ENCODE measurements around the gene TMEM37.

GRCh38 chr2:119387381-119388129 lies 44.1 kb upstream of the TMEM37 start:
- TF ChIP-seq, protein P1, sequence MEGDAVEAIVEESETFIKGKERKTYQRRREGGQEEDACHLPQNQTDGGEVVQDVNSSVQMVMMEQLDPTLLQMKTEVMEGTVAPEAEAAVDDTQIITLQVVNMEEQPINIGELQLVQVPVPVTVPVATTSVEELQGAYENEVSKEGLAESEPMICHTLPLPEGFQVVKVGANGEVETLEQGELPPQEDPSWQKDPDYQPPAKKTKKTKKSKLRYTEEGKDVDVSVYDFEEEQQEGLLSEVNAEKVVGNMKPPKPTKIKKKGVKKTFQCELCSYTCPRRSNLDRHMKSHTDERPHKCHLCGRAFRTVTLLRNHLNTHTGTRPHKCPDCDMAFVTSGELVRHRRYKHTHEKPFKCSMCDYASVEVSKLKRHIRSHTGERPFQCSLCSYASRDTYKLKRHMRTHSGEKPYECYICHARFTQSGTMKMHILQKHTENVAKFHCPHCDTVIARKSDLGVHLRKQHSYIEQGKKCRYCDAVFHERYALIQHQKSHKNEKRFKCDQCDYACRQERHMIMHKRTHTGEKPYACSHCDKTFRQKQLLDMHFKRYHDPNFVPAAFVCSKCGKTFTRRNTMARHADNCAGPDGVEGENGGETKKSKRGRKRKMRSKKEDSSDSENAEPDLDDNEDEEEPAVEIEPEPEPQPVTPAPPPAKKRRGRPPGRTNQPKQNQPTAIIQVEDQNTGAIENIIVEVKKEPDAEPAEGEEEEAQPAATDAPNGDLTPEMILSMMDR (IDR thresholded peaks at IDR 0.05), result peak in 3 of 7 experiments; percentile 5 to 13 (median 12)
- no peak for TF ChIP-seq POLR2A (IDR thresholded peaks at IDR 0.05)
